ENCODE measurements around the gene CFAP43. TPM values are rescaled to one million over a fixed set of nuclear protein-coding genes. Genes with fewer than 3 reads are reported as not detected.
"Not testable (repeated sequence)": the region's sequence is repeated elsewhere in the genome, so short reads cannot be mapped to it uniquely, and the experiment has no call there.

CFAP43 gene
- total RNA-seq, 1 experiment from 2014 or later, result 0.08 TPM

DNA sequence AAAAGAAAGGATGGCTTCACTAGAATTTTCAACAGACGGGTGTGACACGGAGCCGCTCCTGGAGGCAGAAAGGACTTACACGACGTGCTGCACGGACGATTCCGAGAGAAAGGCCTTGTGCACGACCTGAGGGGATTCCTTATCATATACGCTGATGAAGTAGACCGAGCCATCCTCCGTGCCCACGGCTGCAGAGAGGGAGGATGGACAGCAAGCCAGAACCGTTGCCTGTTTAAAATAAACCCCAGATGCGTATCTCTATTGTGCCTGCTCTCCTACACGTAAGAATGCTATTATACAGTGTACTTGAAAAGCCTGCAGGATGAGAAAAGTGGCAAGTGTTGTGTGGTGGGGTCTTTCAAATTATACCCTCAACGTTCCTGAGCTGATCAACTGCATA is 38.4 kb downstream of the CFAP43 start:
- no peak for DNase-seq (ENCODE audit: low read depth in 1 of 2, low spot score in 2 of 2)
- no peaks in the 10 kb centered on the region for H3K9me3 ChIP-seq (replicated peaks)
- no peaks in the 10 kb centered on the region for H3K4me1 ChIP-seq (replicated peaks)
- no peak overlapping the region for H3K27ac ChIP-seq
- no peak overlapping the region for H3K4me3 ChIP-seq
- peaks cover 17% of the 10 kb centered on the region for H3K27me3 ChIP-seq (replicated peaks)
- H3K36me3 ChIP-seq, result no peaks in the 10 kb centered on the region

GRCh38 chr10:104190695-104191094 is 41.5 kb downstream of the CFAP43 start:
- DNase-seq (ENCODE audit: low read depth in 1 of 2, low spot score in 2 of 2), result no peak
- H3K4me3 ChIP-seq, result no peak overlapping the region
- H3K27me3 ChIP-seq (replicated peaks), result peaks cover 12% of the 10 kb centered on the region
- no peaks in the 10 kb centered on the region for H3K9me3 ChIP-seq (replicated peaks)
- H3K36me3 ChIP-seq, result no peaks in the 10 kb centered on the region
- H3K27ac ChIP-seq, result no peak overlapping the region
- H3K4me1 ChIP-seq (replicated peaks), result no peaks in the 10 kb centered on the region

- Histone ChIP-seq H3K9me3 (replicated peaks) (no peaks in the 10 kb centered on the region), H3K4me1 (replicated peaks) (no peaks in the 10 kb centered on the region), H3K36me3 (no peaks in the 10 kb centered on the region), H3K27ac (no peak overlapping the region), H3K27me3 (replicated peaks) (peaks cover 10% of the 10 kb centered on the region), H3K4me3 (no peak overlapping the region)
- no peak for DNase-seq (ENCODE audit: low read depth in 1 of 2, low spot score in 2 of 2)
Measured at GRCh38 chr10:104183682-104184081, 48.5 kb downstream of the CFAP43 start.

DNA sequence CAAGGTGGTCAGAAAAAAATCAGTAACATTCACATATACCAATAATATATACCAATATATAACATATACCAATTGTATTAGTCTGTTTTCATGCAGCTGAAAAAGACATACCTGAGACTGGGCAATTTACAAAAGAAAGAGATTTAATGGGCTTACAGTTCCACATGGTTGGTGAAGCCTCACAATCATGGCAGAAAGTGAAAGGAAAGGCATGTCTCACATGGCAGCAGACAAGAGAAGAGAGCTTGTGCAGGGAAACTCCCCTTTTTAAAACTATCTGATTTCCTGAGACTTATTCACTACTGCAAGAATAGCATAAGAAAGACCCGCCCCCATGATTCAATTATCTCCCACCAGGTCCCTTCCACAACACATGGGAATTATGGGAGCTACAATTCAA is 58.0 kb downstream of the CFAP43 start:
- not testable (repeated sequence) for H3K4me1 ChIP-seq (replicated peaks); DNase-seq (ENCODE audit: low read depth in 1 of 2, low spot score in 2 of 2); H3K9me3 ChIP-seq (replicated peaks); H3K27ac ChIP-seq; H3K4me3 ChIP-seq; H3K36me3 ChIP-seq; H3K27me3 ChIP-seq (replicated peaks)

GRCh38 chr10:104170610-104171254 is 61.4 kb downstream of the CFAP43 start:
- H3K27ac ChIP-seq, result no peak overlapping the region
- H3K9me3 ChIP-seq (replicated peaks), result no peaks in the 10 kb centered on the region
- H3K4me3 ChIP-seq, result no peak overlapping the region
- no peak for DNase-seq (ENCODE audit: low read depth in 1 of 2, low spot score in 2 of 2)
- H3K36me3 ChIP-seq, result no peaks in the 10 kb centered on the region
- H3K27me3 ChIP-seq (replicated peaks), result peaks cover 34% of the 10 kb centered on the region
- H3K4me1 ChIP-seq (replicated peaks), result no peaks in the 10 kb centered on the region

GRCh38 chr10:104155591-104155990 is 76.6 kb downstream of the CFAP43 start:
- Histone ChIP-seq H3K36me3 (no peaks in the 10 kb centered on the region), H3K27me3 (replicated peaks) (no peaks in the 10 kb centered on the region; the same call in 1 of the 2 replicates), H3K4me1 (replicated peaks) (no peaks in the 10 kb centered on the region), H3K27ac (no peak overlapping the region), H3K9me3 (replicated peaks) (no peaks in the 10 kb centered on the region; the same call in 1 of the 2 replicates), H3K4me3 (no peak overlapping the region)
- DNase-seq (ENCODE audit: low read depth in 1 of 2, low spot score in 2 of 2), result no peak

GRCh38 chr10:104151737-104152136 is 80.4 kb downstream of the CFAP43 start:
- H3K9me3 ChIP-seq (replicated peaks), result no peaks in the 10 kb centered on the region
- no peaks in the 10 kb centered on the region for H3K4me1 ChIP-seq (replicated peaks)
- H3K36me3 ChIP-seq, result no peaks in the 10 kb centered on the region
- no peak for DNase-seq (ENCODE audit: low read depth in 1 of 2, low spot score in 2 of 2)
- peaks cover 9% of the 10 kb centered on the region for H3K27me3 ChIP-seq (replicated peaks)
- no peak overlapping the region for H3K4me3 ChIP-seq
- no peak overlapping the region for H3K27ac ChIP-seq

DNA sequence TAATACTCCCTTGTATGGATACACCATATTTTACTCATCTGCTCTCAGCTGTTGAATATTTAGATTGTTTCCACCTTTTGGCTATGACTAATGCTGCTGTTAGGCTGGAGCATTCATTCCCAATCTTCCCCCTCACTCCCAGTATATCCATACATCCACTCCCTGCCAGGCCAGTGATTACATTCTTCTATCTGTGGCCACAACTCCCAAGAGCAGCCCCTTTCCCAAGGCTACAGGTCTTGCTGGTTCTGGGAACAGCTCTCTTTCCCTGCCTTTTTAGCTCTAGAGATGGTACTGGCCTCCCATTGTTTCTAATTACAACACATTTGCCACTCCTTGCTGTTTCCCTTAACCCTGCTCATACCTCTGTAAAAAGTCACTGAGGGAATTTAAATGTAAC is 82.0 kb downstream of the CFAP43 start:
- Histone ChIP-seq H3K27ac (no peak overlapping the region), H3K4me3 (no peak overlapping the region), H3K9me3 (replicated peaks) (no peaks in the 10 kb centered on the region), H3K4me1 (replicated peaks) (no peaks in the 10 kb centered on the region), H3K27me3 (replicated peaks) (peaks cover 25% of the 10 kb centered on the region), H3K36me3 (no peaks in the 10 kb centered on the region)
- DNase-seq (ENCODE audit: low read depth in 1 of 2, low spot score in 2 of 2), result no peak

- Histone ChIP-seq H3K4me1 (replicated peaks) (no peaks in the 10 kb centered on the region), H3K27ac (no peak overlapping the region), H3K36me3 (no peaks in the 10 kb centered on the region), H3K9me3 (replicated peaks) (no peaks in the 10 kb centered on the region), H3K4me3 (no peak overlapping the region), H3K27me3 (replicated peaks) (peaks cover 34% of the 10 kb centered on the region)
- DNase-seq (ENCODE audit: low read depth in 1 of 2, low spot score in 2 of 2), result no peak
Measured at GRCh38 chr10:104146882-104147281, 85.3 kb downstream of the CFAP43 start.

GRCh38 chr10:104144931-104145330 is 87.2 kb downstream of the CFAP43 start:
- Histone ChIP-seq H3K36me3 (no peaks in the 10 kb centered on the region), H3K27me3 (replicated peaks) (peaks cover 34% of the 10 kb centered on the region), H3K27ac (no peak overlapping the region), H3K9me3 (replicated peaks) (no peaks in the 10 kb centered on the region), H3K4me3 (no peak overlapping the region), H3K4me1 (replicated peaks) (no peaks in the 10 kb centered on the region)
- DNase-seq (ENCODE audit: low read depth in 1 of 2, low spot score in 2 of 2), result no peak

- no peak overlapping the region for H3K27ac ChIP-seq
- H3K4me3 ChIP-seq, result no peak overlapping the region
- peaks cover 34% of the 10 kb centered on the region for H3K27me3 ChIP-seq (replicated peaks)
- DNase-seq (ENCODE audit: low read depth in 1 of 2, low spot score in 2 of 2), result no peak
- no peaks in the 10 kb centered on the region for H3K9me3 ChIP-seq (replicated peaks)
- H3K36me3 ChIP-seq, result no peaks in the 10 kb centered on the region
- no peaks in the 10 kb centered on the region for H3K4me1 ChIP-seq (replicated peaks)
Measured at GRCh38 chr10:104143829-104144228, 88.3 kb downstream of the CFAP43 start.

DNA sequence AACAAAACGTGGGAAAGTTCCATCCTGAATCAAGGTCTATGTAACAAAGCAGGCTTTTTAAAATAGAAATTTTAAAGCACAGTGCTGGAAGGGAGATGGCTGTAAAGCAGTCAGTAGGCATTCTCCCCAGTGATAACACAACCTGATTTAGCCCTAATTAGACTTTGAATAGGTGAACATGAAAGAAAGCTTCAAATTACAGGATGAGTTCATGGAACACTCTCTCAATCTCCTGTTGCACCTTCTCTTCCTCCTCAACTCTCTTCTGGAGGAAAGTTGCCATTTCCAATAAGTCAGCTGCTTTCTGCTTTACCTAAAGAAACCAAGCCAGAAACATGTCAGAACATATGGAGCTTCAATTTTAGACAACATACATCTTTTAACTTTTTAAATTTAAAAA is 90.1 kb downstream of the CFAP43 start:
- peaks cover 28% of the 10 kb centered on the region for H3K27me3 ChIP-seq (replicated peaks)
- no peaks in the 10 kb centered on the region for H3K4me1 ChIP-seq (replicated peaks)
- no peak overlapping the region for H3K27ac ChIP-seq
- H3K36me3 ChIP-seq, result no peaks in the 10 kb centered on the region
- H3K9me3 ChIP-seq (replicated peaks), result no peaks in the 10 kb centered on the region
- H3K4me3 ChIP-seq, result no peak overlapping the region
- DNase-seq (ENCODE audit: low read depth in 1 of 2, low spot score in 2 of 2), result no peak

DNA sequence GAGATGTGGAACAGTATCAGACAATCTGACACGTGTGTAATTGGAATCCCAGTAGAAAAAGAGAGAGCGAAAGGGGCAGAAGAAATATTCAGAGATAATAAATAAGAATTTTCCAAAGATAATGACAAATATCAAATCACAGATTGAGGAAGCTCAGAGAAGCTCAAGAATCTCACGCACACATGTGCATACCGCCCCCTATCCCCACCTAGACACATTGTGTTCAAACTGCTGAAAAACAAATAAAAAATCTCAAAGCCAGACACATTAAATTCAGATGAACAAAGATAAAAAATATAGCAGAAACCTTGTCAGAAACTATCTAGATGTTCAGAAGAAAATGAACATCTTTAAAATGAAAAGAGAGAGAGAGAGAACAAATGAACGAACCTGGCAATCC is 92.9 kb downstream of the CFAP43 start:
- DNase-seq (ENCODE audit: low read depth in 1 of 2, low spot score in 2 of 2), result no peak
- H3K4me1 ChIP-seq (replicated peaks), result no peaks in the 10 kb centered on the region
- no peaks in the 10 kb centered on the region for H3K9me3 ChIP-seq (replicated peaks)
- peaks cover 3% of the 10 kb centered on the region for H3K27me3 ChIP-seq (replicated peaks)
- no peak overlapping the region for H3K4me3 ChIP-seq
- H3K27ac ChIP-seq, result no peak overlapping the region
- H3K36me3 ChIP-seq, result no peaks in the 10 kb centered on the region

GRCh38 chr10:104138131-104138530 is 94.0 kb downstream of the CFAP43 start:
- no peaks in the 10 kb centered on the region for H3K36me3 ChIP-seq
- DNase-seq (ENCODE audit: low read depth in 1 of 2, low spot score in 2 of 2), result no peak

GRCh38 chr10:104130041-104130440 is 102.1 kb downstream of the CFAP43 start:
- H3K4me1 ChIP-seq (replicated peaks), result no peaks in the 10 kb centered on the region
- no peak for DNase-seq (ENCODE audit: low read depth in 1 of 2, low spot score in 2 of 2)
- no peaks in the 10 kb centered on the region for H3K9me3 ChIP-seq (replicated peaks)
- H3K27me3 ChIP-seq (replicated peaks), result no peaks in the 10 kb centered on the region
- no peak overlapping the region for H3K27ac ChIP-seq
- H3K4me3 ChIP-seq, result no peak overlapping the region
- no peaks in the 10 kb centered on the region for H3K36me3 ChIP-seq

More at GRCh38 chr10:104138131-104138530, 94.0 kb downstream of the CFAP43 start:
- H3K27ac ChIP-seq, result no peak overlapping the region
- H3K9me3 ChIP-seq (replicated peaks), result no peaks in the 10 kb centered on the region
- no peak overlapping the region for H3K4me3 ChIP-seq
- no peaks in the 10 kb centered on the region for H3K4me1 ChIP-seq (replicated peaks)
- peaks cover 2% of the 10 kb centered on the region for H3K27me3 ChIP-seq (replicated peaks)
